Measurements from ENCODE around the gene C4orf51.
A peak's percentile ranks its signal among the peaks of the same experiment; 100 is the strongest.
"Not testable (repeated sequence)": the region's sequence is repeated elsewhere in the genome, so short reads cannot be mapped to it uniquely, and the experiment has no call there.

Gene C4orf51

GRCh38 chr4:145679991-145680455, at the start of gene C4orf51:
TSS of gene C4orf51 (plus strand) at chr4:145680146. CDS start at chr4:145680204, 58 bp downstream.
- no peak for DNase-seq

DNA sequence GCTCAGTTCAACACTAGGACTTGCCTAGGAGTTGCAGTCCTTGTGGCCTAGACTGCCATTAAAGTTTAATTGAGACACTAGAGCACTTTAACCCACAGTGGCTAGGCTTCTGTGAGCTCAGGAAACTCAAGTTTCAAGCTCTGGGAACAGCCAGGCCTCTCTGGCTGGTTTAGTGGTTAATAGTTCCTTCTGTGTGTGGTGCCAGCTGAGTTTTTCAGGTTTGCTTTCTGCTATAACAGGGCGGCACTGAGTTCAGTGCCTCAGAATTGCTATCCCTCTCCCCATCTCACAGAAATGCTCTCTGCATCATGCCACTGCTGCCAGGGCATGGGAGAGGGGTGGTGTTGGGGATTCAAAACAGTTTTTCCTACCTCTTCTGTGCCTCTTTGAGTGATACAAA, 44.8 kb upstream of the C4orf51 start:
- DNase-seq: no peak

- DNase-seq: no peak
Measured at GRCh38 chr4:145635630-145636029, 44.3 kb upstream of the C4orf51 start.

- DNase-seq: no peak
Measured at GRCh38 chr4:145639186-145639698, 40.7 kb upstream of the C4orf51 start.

GRCh38 chr4:145640236-145640635, 39.7 kb upstream of the C4orf51 start:
- DNase-seq: not testable (repeated sequence)

DNA sequence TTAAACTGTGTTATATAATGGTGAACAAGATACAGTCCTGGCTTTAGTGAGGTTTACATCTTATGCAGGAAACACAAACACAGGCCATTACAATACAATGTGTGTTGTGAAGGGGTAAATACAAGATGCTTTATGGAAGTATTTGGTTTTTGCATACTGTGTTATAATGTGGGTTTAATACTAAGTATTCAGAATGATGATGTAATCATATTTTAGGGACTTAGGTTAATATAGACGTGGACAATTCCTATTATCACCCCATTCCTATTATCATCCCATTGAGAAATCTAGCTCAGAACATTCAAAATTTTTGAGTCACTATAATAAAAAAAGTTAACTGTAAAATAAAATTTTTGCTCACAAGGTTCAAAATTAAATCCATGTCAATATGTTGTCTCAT, 36.7 kb upstream of the C4orf51 start:
- DNase-seq: no peak

DNA sequence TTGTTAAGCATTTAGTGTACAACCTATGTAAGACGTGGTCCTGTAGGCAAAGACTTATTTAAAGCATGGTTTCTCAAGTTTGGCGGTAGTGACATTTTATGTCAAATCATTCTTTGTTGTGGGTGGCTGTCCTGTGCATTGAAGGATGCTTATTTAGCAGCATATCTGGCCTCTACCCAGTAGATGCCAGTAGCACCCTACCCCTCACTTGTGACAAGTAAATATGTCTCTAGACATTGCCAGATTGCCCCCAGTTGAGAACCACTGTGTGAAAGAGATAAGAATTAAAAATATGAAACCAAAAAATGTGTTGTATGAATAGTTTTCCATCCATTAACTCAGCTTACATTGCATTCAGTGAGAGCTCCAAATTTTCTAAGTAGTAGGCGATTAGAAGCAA, 35.2 kb upstream of the C4orf51 start:
- DNase-seq: no peak

GRCh38 chr4:145656156-145656555, 23.8 kb upstream of the C4orf51 start:
- no peak for DNase-seq

DNA sequence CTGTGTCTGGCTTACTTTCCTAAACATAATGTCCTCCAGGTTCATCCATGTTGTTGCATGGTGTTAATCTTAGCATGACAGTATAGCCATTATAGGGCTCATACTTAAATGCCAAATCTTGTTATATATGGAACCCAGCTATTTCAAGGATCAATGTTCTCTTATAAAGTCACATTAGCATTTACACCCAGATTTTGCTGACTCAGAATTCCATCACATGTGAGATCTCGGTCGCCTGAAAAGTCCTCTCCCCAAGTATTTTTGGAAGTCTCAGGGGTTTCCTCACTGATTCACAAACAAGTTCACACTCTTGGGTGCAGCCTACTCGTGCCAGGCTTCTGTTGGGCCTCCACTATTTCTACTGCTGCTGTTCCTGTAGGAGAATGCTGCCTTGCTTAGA, 19.9 kb upstream of the C4orf51 start:
- DNase-seq: no peak

DNA sequence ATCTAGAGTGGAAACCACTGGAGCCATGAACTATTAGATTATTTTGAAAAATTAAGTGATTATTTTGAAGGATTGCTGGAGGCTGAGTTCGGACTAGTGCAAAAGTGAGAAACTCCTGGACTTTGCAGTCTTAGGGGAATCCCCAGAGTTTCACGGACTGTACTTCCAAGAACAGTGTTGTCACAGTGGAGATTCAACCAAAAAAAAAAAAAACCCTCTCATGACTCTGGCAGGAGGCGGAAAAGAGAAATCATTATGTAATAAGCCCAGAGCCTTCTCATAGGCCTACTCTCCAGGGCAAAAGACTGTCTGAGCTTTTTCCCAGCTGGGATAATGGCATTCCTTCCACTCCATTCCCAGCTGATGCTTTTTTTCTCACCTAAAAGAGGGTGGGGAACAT, 16.8 kb upstream of the C4orf51 start:
- no peak for DNase-seq

GRCh38 chr4:145665773-145666172, 14.2 kb upstream of the C4orf51 start:
- no peak for DNase-seq

GRCh38 chr4:145670422-145670821, 9.5 kb upstream of the C4orf51 start:
- no peak for DNase-seq

DNA sequence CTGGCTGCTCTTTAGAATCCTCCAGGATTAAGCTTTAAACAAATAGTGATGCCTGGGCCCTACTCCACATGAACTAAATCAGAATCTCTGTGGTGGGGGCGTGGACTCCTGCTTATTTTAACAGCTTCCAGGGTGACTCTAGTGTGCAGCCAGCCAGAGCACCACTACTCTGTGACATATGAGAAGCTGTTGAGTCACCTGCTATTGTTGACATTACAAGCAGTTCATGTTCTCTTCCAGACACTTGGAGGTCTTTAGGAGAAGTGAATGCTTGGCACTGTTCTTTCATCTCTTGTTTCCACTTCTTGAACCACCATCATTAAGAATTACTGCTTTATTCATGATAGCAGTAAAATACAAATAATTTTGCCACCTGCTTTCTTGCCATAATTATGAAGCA, 426 bp upstream of the C4orf51 start:
- DNase-seq: peak; percentile 12

- no peak for DNase-seq
Measured at GRCh38 chr4:145680902-145681301, 956 bp downstream of the C4orf51 start.

GRCh38 chr4:145681518-145681917, 1.6 kb downstream of the C4orf51 start:
- no peak for DNase-seq

- DNase-seq: no peak
Measured at GRCh38 chr4:145681956-145682355, 2.0 kb downstream of the C4orf51 start.

DNA sequence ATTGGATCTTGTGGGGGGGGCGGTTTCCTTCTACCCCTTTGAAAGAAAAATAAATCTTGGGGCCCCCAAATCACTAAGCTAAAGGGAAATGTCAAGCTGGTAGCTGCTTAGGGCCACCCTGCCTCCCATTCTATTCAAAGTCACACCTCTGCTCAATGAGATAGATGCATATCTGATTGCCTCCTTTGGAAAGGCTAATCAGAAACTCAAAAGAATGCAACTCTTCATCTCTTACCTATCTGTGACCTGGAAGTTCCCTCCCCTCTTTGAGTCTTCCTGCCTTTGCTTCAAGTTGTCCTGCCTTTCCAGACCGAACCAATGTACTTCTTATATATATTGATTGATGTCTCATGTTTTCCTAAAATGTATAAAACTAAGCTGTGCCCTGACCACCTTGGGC, 7.0 kb downstream of the C4orf51 start:
- DNase-seq: no peak

DNA sequence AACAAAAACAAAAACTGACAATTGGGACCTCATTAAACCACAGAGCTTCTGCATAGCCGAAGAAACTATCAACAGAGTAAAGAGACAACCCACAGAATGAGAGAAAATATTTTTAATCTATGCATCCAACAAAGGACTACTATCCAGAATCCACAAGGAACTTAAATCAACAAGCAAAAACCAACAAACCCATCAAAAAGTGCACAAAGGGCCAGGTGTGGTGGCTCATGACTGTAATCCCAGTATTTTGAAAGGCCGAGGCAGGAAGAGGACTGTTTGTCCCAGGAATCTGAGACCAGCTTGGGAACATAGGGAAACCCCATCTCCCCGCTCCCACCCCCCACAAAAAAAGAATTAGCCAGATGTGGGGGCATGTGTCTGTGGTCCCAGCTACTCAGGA, 10.7 kb downstream of the C4orf51 start:
- no peak for DNase-seq

GRCh38 chr4:145691416-145691815, 11.5 kb downstream of the C4orf51 start:
- DNase-seq: not testable (repeated sequence)

- no peak for DNase-seq
Measured at GRCh38 chr4:145694929-145695328, 15.0 kb downstream of the C4orf51 start.

- DNase-seq: no peak
Measured at GRCh38 chr4:145697332-145697731, 17.4 kb downstream of the C4orf51 start.

GRCh38 chr4:145698507-145698906, 18.6 kb downstream of the C4orf51 start:
- no peak for DNase-seq

GRCh38 chr4:145703850-145704497, 24.0 kb downstream of the C4orf51 start:
- no peak for DNase-seq

DNA sequence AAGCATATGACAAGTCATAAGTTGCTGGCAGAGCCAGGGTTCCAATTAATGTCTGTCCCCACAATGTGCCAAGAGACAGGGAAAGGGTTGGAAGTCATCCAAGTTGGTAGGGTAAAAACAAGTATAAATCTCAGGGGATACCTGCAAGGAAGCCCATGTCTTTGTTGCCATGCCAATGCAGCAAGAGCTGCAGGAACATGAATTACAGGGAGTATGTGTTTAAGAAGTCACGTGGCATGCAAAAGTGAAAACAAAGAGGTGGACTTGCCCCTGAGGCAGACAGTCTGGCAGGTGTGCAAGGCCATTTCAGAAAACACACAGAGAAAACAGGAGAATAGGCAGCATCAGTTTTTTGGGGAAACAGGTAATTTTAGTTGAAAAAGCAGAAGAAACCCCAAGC, 29.4 kb downstream of the C4orf51 start:
- DNase-seq: no peak

DNA sequence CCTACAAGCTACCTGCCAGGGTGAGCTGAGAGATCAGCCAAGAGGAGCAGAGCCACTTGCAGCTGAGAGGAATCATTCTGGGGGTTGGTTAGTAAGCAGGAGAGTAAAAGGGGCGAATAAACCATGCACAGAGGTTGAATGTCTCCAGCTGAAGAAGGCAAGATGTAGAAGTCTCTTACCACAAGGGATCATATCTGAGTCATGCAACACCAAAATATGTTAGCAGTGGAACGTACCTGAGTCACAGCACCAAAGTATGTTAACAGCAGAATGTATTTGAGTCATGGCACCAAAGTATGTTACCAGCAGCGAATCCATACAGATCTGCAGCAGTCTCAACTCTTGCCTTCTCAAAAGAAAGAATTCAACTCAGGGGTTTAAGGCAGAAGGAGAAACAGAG, 29.9 kb downstream of the C4orf51 start:
- DNase-seq: no peak

Measured in NCI-H2107 (cell line).